DMS114 treated with DMSO at 0.1 percent for 48 hours (cell line): ENCODE data around the gene ADK.

Source experiments
- DNase-seq: peaks from one replicate; lab custom pipeline; 2025; ENCODE audit not compliant: unreplicated experiment; lab: John Stamatoyannopoulos, UW

The ADK gene

DNA sequence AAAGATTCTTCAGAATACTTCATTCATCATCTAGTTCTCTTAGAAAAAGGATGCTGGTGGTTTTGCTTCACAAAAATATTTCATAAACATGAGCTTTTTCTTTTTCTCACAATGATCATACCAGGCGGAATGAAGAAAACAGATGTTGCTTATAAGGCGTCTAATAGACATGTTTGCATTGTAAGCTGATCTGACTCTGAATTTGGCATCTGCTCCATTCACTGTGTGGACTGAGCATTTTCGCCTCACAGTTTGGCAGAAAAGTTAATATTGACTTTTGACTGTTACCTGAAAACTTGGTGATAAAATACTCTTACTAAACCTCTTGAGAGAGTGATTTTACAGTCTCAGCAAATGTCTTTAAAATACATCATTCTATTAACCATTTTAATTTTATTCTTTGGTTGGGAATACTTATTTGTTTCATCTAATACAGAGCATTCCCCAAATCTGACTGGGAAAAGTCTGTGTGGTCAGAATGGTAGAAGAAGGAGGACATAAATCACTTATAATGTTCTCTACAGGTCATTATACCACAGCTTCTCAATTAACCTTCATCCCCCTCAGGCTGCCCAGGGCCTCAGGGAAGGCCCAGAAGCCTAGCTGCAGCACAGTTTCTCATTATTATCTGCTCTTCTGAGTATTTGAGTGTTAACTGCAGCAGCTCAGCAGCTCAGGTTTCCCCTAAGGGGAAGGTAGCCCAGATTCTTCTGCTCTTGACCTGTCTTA, 553.8 kb downstream of the ADK start:
- no peak for DNase-seq

DNA sequence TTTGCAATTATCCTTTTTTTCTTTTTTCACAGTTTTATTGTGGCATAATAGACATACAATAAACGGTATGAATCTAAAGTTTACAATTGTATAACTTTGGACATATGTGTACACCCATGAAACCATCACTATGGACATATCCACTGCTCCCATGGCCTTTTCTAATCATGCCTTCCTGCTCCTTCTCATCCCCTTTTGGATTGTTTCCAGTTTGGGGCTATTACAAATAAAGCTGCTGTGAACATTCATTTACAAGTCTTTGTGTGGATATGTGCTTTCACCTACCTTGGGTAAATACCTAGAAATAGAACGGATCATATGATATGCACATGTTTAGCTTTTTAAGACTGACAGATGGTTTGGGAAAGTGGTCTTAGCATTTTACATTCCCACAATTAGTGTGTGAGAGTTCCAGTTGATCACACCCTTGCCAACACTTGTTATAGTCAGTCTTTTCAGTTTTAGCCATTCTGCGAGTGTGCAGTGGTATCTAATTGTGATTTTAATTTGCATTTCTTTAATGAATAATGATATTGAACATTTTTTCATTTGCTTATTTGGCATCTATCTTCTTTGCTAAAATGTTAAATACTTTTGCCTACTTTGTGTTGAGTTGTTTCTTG, 554.4 kb downstream of the ADK start:
- DNase-seq: no peak

DNA sequence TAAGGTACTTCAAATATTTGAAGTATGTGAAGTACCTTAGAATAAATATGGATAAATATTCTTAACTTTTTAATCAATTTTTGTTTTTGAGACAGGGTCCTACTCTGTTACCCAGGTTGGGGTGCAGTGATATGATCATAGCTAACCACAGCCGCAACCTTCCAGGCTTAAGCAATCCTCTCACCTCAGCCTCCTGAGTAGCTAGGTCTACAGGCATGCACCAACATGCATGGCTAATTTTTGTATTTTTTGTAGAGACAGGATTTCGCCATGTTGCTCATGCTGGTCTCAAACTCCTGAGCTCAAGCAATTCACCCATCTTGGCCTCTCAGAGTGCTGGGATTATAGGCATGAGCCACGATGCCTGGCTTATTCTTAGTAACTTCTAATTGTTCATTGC, 555.9 kb downstream of the ADK start:
- DNase-seq: no peak

DNA sequence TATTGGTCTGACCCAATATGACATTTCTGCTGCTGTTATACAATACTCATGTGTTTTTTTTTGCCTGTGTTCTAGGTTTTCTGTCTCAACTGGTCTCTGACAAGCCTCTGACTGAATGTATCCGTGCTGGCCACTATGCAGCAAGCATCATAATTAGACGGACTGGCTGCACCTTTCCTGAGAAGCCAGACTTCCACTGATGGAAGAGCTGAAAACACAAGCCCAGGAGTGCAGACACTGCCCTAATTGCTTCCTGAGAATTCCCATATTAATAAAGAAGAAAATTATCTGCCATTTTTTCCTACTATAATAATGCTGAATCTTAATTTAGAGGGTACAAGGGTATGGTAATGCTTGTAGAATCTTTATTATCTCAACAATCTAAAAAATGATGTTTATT, 557.2 kb downstream of the ADK start:
- DNase-seq: no peak

DNA sequence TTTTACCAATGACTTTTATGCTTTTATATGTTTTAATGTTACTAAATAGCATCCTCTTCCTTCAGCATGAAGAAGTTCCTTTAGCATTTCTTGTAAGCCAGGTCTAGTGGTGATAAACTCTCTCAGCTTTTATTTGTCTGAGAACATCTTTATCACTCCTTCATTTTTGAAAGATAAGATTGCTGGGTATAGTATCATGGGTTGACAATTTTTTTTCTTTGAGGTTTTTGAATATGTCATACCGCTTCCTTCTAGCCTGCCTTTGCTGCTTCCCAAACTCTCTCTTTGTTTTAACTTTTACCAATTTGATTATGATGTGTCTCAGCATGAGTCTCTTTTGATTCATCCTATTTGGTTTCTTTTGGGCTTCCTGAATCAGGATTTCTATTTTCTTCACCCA, 567.2 kb downstream of the ADK start:
- no peak for DNase-seq

DNA sequence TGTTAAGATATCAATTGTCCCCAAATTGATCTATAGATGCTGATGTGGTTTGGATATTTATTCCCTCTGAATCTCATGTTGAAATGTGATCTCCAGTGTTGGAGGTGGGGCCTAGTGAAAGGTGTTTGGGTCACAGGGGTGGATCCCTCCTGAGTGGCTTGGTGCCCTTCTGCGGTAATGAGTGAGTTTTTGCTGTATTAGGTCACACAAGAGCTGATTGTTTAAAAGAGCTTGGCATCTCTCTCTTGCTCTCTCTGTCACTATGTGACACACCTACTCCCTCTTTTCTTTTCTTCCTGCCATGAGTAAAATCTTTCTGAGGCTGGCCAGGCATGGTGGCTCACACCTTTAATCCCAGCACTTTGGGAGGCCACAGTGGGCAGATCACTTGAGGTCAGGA, 577.2 kb downstream of the ADK start:
- no peak for DNase-seq

DNA sequence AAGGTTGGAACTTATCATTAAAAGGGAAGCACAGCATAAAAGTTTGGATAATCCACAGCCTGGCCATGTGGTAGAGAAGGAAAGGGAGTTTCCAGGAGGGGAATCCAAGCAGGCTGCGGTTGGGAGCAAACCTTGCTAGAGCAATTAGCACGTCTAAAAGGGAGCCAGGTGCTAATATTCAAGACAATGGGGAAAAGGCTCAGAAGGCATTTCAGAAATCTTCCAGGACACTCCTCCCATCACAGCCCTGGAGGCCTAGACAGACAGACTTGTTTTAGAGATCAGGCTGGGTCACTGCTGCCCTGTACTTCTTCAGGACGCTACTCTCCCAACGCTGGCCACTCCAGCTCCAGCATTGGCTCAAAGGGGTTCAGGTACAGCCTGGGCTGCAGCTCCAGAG, 579.2 kb downstream of the ADK start:
- DNase-seq: no peak

DNA sequence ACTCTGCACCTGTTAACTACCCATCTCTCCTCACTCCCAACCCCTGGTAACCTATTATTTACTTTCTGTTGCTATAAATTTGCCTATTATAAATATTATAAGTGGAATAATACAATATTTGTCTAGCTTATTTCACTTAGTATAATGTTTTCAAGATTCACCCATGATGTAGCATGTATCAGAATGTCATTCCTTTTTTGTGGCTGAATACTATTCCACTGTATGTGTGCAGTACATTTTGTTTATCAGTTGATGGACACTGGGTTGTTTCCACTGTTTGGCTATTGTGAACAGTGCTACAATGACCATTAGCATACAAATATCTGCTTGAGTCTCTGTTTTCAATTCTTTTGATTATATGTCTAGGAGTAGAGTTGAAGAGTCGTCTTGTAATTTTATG, 582.6 kb downstream of the ADK start:
- no peak for DNase-seq

DNA sequence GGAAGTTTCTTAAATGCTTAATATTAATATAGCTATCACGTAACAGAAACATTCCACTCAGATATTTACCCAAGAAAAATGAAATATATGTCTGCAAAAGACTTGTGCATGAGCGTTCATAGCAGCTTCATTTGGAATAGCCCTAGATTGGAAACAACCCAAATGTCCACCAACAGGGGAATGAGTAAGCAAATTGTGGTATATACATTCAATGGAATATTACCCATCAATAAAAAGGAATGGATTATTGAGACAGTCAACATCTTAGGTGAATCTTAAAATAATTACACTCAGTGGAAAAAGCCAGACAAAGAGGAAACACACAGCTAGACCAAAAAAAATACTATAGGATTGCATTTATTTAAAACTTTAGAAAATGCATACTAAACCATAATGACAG, 585.0 kb downstream of the ADK start:
- DNase-seq: no peak

DNA sequence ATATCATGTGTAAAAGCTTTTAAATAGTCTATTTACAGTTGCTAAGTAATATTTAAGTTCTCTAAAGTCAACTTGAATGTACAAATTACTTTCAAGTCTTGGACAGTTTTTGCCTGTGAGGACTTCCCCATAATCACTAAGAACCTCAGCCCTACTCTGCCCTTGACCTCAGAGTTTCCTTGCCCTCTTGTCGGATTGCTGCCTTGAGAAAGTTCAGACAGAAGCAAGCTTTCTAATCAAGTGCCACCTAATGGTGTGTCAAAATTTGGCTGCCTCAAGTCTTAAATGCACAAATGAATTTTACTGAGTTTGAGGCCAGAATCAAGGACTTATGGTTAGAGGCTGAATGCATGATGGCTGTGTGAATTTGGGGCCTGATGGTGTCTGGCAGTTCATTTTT, 587.0 kb downstream of the ADK start:
- no peak for DNase-seq

DNA sequence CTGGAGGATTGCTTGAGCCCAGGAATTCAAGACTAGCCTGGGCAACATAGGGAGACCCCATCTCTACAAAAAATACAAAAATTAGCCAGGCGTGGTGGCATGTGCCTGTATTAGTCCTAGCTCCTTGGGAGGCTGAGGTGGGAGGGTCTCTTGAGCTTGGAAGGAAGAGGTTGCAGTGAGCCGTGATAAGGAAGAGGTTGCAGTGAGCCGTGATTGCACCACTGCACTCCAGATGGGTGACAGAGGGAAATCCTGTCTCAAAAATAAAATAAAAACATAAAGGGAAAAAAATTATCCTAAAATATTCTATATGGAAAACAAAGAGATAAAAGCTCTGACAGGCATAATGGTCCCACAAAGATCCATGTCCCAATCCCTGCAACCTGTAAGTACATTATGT, 587.5 kb downstream of the ADK start:
- DNase-seq: no peak

DNA sequence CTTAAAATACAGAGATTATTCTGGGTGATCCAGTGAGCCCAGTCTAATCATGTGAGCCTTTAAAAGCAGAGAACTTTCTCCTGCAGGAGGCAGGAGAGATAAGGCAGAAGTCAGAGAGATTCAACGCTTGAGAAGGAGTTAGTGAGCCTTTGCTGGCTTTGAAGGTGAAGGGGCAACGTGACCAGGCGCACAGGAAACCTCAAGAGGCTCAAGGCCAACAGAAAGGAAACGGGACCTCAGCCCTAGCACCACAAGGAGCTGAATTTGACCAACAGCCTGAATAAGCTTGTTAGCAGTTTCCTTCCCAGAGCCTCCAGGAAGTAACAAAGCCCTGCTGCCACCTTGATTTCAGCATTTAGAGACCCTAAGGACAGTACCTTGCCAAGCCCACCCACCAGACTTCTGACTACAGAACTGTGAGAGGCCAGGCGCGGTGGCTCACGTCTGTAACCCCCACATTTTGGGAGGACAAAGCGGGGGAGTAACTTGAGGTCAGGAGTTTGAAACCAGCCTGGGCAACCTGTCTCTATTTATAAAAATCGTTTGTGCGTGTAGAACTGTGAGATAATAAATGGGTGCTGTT, 588.1 kb downstream of the ADK start:
- DNase-seq: no peak

DNA sequence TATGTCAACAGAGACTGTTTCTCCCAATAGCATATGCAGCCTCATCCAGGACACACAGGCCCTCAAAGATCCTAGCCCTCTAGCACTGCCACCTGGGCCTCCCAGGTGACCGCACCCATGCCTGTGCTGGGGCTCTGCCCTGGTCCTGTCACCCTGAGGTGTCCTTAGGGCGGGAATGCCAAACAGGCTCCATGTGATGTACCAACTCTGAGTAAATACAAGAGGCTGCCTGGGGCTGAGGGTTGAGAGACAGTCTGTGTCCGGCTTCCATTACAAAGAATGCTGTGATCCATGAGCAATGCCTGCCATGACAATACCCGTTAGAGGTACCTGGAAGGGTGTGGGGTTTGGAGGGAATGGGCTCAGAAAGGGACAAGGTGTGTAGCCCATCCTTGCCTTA, 592.4 kb downstream of the ADK start:
- no peak for DNase-seq

DNA sequence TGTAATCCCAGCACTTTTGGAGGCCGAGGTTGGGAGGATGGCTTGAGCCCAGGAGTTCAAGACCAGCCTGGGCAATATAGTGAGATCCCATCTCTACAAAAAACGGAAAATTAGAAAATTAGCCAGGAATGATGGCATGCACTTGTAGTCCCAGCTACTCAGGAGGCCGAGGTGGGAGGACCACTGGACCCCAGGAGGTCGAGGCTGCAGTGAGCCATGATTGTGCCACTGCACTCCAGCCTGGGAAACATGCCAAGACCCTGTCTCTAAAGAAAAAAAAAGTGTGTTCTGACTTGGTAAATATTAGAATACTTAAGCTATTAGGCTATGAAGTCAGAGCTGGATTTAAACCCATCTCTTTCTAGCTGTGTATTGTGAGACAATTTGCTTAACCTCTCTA, 594.4 kb downstream of the ADK start:
- no peak for DNase-seq

DNA sequence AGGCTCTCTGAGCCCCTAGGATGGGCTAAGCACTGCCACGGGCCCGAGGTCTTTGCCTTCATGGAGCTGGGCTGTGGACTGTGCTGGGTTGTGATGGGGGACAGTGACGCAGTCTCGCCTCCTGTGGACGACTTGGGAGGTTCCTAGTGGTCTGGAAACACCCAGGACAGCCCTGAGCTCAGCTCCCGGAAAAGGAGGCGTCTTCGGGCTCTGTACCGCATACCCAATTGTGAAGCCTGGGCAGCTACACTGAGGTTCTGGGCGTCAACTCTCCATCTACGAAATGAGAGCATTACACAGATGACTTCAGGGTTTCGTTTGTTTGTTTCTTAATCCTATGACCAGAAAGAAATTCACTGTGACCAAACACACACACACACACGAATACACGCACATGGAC, 595.8 kb downstream of the ADK start:
- DNase-seq: no peak

DNA sequence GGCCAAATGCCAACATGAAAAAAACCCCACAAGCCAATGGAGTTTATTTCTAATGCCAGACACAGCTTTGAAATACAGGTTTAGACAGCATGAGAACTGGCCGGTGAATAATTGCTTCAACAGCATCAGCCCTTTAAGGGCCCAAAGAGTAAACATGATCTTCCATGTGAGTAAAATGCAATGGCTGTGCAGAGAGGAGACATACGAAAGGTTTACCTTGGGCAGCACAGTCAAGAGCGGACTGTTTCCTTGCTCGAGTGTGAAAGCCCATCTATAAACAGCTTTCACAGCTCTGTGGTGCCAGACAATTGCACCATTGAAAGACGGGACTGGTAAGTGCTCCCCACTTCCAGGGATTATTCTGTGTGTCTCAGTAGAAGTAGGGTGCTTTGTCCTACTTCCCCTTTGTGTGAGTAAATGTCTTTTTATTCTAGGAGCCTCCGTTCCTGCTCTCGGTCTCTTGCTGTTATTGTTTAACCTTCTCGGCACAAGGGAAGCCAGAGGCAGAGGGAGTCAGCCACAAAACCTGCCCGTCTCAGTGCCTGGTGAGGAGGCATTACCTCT, 597.5 kb downstream of the ADK start:
- no peak for DNase-seq

DNA sequence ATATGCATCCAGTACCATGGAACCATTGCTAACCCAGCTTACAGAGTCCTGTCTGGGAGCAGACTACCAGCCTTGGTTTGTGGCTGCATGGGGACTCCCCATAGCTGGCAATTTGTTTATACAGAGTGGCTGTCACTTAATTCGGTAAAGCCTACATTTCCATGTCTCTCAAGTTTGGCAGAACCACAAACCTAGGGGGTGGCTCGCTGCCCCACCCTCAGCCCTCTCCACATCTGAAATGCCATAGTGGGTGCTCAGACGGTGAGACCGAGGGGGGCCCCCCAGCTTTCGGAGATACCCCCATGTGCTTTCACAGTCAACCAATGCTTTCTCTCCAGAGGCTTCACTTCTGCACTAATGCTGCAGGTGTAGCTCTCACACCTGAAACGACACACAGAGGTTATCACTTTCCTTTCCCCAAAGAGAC, 599.8 kb downstream of the ADK start:
- DNase-seq: no peak

DNA sequence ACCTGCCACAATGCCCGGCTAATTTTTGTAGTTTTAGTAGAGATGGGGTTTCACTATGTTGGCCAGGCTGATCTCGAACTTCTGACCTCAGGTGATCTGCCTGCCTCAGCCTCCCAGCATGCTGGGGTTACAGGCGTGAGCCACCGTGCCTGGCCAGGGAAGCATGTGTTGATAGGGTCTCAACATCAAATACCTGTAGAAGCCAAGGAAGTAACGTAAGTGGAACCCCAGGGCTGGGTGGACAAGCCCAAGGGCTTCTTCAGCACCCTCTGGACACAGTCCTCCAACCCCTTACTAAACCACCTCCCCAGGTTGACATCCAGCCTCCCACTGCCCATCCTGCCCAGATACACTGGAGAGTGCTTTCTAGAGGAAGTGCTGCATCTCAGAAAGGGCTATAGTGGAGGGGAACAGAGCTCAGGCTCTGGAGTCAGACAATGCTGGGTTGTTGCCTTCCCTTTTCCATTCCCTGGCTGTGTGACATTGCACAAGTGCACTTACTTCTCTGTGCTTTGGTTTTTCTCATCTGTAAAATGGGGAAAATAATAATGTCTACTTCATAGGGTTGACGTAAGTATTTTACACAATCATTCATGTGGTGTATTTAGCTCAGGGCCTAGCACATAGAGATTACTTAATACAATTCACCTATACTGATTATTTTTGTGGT, 601.5 kb downstream of the ADK start:
- DNase-seq: no peak

DNA sequence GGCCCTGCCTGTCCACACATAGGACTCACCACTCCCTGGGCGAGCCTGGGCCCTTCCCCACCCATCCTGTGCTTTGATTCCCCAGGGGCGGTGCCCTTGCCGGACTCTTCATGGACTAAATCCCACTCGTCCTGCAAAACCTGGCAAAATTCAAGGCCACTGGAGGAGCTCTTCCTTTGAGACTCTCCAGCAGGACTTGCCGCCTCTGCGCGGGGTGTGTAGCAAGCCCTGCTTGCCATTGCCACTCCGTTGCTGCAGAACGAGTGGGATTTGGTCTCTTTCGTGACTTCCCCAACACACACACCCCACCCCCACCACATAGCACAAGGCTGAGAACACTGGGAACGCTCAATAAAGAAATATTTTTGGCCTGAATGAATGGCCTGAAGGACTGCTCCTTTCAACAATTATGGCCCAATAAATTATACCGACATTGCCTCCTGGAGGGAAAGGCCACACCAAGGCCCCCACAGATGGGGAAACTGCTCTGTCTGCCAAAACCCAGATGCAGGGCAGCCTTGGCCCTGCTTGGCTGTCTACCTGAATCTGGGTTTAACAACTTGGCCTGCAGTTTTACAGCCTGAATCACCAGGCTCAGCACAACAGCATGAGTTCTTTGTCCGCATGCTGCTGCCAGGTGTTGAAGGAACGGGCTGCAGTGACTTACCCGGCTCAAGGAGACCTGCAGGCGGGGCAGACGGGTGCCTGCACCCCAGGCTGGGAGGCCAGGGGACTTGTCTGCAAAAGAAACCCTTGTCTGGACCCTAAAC, 602.6 kb downstream of the ADK start:
- no peak for DNase-seq

DNA sequence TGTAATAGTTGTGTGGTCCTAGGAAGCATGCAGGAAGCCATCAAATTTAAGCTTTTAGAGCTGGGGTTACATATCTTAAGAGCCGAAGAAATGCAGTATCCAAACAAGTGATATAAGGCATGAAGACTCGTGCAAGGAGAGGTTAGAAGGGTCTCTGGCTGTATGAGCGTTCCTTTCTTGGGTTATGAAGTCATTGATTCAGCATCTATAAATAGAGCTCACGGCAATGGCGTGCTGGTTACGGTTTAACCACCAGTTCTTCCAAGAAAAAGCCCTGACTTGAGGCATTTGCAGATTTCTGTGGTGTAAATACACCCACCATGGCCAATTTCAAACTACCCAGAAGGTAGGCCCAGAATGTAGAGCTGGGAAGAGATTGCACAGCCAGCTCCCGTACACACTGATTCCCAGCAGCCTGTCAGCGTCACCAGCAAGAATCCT, 603.4 kb downstream of the ADK start:
- no peak for DNase-seq

DNA sequence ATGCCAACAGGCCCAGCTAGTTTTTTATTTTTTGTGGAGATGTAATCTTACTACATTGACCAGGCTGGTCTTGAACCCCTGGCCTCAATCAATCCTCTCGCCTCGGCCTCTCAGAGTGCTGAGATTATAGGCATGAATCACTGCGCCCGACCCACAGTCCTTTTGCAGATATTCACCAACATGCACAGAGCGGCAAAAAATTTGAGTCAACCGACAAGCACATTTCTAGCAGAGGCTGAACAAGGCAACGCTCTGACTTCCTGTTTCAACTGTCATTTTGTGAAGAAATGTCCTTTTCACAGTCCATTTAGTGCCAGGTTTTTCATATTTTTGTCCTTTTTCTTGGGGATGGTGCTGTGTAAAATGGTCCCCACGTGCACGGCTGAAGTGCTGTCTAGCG, 604.3 kb downstream of the ADK start:
- no peak for DNase-seq
